Esophagus squamous epithelium (tissue), 4 donors: ENCODE data around the gene PRDM5.

Experiments
- CTCF ChIP-seq, 6 experiments: fragments of 450-650 bp in 4 of 6; fragments of 200-600 bp in 2 of 6; sonication (generic) in 2 of 6; IDR thresholded peaks; one replicate each; pipeline ENCODE4 v1.5.1; 2016 to 2019; ENCODE audit warnings: antibody characterized with exemption in 6 of 6, mild to moderate bottlenecking in 4 of 6, moderate library complexity in 4 of 6
- POLR2A ChIP-seq, 4 donors: fragments of 450-650 bp; IDR thresholded peaks; one replicate each; pipeline ENCODE4 v1.6.1; 2017; ENCODE audit warnings: antibody characterized with exemption in 4 of 4, mild to moderate bottlenecking in 4 of 4, moderate library complexity in 3 of 4

GRCh38 chr4:120960656-120961267 is 38.2 kb upstream of the PRDM5 start:
- TF ChIP-seq CTCF (IDR thresholded peaks at IDR 0.05) (no peak), POLR2A (IDR thresholded peaks at IDR 0.05) (no peak)
